Measurements from ENCODE around the gene JTB. TPM values are rescaled to one million over a fixed set of nuclear protein-coding genes. Genes with fewer than 3 reads are reported as not detected.
A peak's percentile ranks its signal among the peaks of the same experiment; 100 is the strongest.

Gene JTB
- total RNA-seq, 1 donor from 2014 or later = 72.1 TPM

DNA sequence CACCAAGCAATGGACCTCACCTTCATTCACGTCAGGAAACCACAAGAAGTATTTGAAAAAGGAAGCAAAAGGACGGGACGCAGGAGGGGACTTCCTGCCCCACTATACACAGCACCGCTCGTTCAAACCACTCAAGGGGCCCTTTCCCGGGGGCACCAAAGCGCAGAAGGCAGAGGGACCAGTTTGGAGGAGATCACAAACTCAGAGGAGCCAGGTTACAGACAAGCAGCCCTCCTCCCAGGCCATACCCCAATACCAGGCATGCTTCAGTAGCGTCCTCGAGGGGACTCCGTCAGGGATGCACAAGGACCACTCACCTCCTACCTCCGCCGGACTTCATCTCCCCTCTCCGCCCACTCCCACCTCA lies 19.7 kb downstream of the JTB start:
- Mint-ChIP-seq H3K36me3 (peaks cover 6% of the 10 kb centered on the region), H3K9me3 (no peaks in the 10 kb centered on the region), H3K27me3 (ENCODE audit: low read depth) (no peaks in the 10 kb centered on the region), H3K4me3 (peak overlapping the region; percentile 94), H3K4me1 (peaks cover 38% of the 10 kb centered on the region), H3K27ac (peak overlapping the region; percentile 98)
- DNase-seq (ENCODE audit: low spot score in 2 of 2, unreplicated experiment in 2 of 2) = no peak
- TF ChIP-seq, protein P1, sequence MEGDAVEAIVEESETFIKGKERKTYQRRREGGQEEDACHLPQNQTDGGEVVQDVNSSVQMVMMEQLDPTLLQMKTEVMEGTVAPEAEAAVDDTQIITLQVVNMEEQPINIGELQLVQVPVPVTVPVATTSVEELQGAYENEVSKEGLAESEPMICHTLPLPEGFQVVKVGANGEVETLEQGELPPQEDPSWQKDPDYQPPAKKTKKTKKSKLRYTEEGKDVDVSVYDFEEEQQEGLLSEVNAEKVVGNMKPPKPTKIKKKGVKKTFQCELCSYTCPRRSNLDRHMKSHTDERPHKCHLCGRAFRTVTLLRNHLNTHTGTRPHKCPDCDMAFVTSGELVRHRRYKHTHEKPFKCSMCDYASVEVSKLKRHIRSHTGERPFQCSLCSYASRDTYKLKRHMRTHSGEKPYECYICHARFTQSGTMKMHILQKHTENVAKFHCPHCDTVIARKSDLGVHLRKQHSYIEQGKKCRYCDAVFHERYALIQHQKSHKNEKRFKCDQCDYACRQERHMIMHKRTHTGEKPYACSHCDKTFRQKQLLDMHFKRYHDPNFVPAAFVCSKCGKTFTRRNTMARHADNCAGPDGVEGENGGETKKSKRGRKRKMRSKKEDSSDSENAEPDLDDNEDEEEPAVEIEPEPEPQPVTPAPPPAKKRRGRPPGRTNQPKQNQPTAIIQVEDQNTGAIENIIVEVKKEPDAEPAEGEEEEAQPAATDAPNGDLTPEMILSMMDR (IDR thresholded peaks at IDR 0.05; ENCODE audit: unreplicated experiment) = no peak

- no peak for DNase-seq (ENCODE audit: low spot score in 2 of 2, unreplicated experiment in 2 of 2)
- Mint-ChIP-seq H3K27me3 (ENCODE audit: low read depth) (no peaks in the 10 kb centered on the region), H3K4me3 (peak overlapping the region; percentile 94), H3K4me1 (peaks cover 32% of the 10 kb centered on the region), H3K27ac (peak overlapping the region; percentile 98), H3K36me3 (peaks cover 6% of the 10 kb centered on the region), H3K9me3 (no peaks in the 10 kb centered on the region)
- TF ChIP-seq, protein P1 (IDR thresholded peaks at IDR 0.05; ENCODE audit: unreplicated experiment) = no peak
Measured at GRCh38 chr1:153956997-153957715, 20.3 kb downstream of the JTB start.

DNA sequence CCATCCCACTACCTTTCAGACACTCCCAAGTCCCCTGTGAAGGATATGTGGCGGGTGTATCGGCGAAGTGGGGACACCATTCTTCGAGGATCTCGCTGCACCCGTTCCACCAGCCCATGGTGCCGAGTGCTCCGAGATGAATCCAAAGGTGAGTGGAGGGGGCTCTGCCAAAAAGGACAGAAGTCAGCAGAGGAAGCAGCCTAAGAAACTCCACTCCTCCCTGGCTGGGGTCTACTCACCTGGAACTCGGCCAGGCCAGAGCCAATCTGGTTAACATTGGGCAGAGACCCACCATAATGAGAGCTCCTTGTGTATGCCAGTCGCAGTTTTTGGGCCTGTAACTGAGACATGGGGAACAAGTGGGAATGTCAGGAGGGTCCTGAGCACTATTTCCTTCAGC lies 22.6 kb downstream of the JTB start:
- Mint-ChIP-seq H3K27me3 (ENCODE audit: low read depth) (no peaks in the 10 kb centered on the region), H3K4me3 (no peak overlapping the region), H3K9me3 (no peaks in the 10 kb centered on the region), H3K27ac (no peak overlapping the region), H3K4me1 (peaks cover 21% of the 10 kb centered on the region), H3K36me3 (peaks cover 5% of the 10 kb centered on the region)
- TF ChIP-seq, protein P1 (IDR thresholded peaks at IDR 0.05; ENCODE audit: unreplicated experiment) = no peak
- no peak for DNase-seq (ENCODE audit: low spot score in 2 of 2, unreplicated experiment in 2 of 2)

GRCh38 chr1:153953859-153954365 lies 23.6 kb downstream of the JTB start:
- no peaks in the 10 kb centered on the region for H3K9me3 Mint-ChIP-seq
- no peak overlapping the region for H3K27ac Mint-ChIP-seq
- H3K4me1 Mint-ChIP-seq = peaks cover 17% of the 10 kb centered on the region
- no peaks in the 10 kb centered on the region for H3K27me3 Mint-ChIP-seq (ENCODE audit: low read depth)
- TF ChIP-seq, protein P1 (IDR thresholded peaks at IDR 0.05; ENCODE audit: unreplicated experiment) = no peak
- peaks cover 5% of the 10 kb centered on the region for H3K36me3 Mint-ChIP-seq
- DNase-seq (ENCODE audit: low spot score in 2 of 2, unreplicated experiment in 2 of 2) = no peak
- no peak overlapping the region for H3K4me3 Mint-ChIP-seq

DNA sequence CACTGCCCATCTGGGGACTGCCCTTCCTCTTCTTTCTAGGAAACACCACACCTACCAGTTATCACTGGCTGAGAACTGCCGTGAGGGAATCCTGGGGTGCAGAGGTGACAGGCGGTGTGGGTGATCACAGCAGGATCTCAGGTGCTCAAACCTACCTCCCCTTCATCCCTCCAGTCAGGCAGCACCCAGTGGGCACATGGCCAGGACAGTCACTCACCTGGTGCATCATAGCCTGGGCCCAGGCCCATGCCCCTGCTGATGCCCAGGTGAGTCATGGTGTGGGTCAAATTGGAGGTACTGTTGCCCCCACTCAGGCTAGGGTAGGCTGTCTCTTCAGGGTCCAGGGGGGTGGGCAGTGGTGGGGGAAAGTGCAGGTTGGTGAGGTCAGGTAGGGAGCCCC lies 25.7 kb downstream of the JTB start:
- Mint-ChIP-seq H3K27ac (no peak overlapping the region), H3K9me3 (no peaks in the 10 kb centered on the region), H3K36me3 (peaks cover 8% of the 10 kb centered on the region), H3K4me1 (peaks cover 3% of the 10 kb centered on the region), H3K27me3 (ENCODE audit: low read depth) (no peaks in the 10 kb centered on the region), H3K4me3 (no peak overlapping the region)
- TF ChIP-seq, protein P1 (IDR thresholded peaks at IDR 0.05; ENCODE audit: unreplicated experiment) = no peak
- DNase-seq (ENCODE audit: low spot score in 2 of 2, unreplicated experiment in 2 of 2) = no peak

All from mesothelial cell of epicardium (in vitro differentiated cells).